Activated CD8-positive, alpha-beta memory T cell treated with anti-CD3 and anti-CD28 coated beads for 24 hours (primary cell): Measurements from ENCODE around the gene ZNF586.
"Not testable (repeated sequence)": the region's sequence is repeated elsewhere in the genome, so short reads cannot be mapped to it uniquely, and the experiment has no call there.

ENCODE experiments used
- DNase-seq: peaks from one replicate; pipeline ENCODE4 v3.0.0-alpha.2; 2020

The ZNF586 gene

DNA sequence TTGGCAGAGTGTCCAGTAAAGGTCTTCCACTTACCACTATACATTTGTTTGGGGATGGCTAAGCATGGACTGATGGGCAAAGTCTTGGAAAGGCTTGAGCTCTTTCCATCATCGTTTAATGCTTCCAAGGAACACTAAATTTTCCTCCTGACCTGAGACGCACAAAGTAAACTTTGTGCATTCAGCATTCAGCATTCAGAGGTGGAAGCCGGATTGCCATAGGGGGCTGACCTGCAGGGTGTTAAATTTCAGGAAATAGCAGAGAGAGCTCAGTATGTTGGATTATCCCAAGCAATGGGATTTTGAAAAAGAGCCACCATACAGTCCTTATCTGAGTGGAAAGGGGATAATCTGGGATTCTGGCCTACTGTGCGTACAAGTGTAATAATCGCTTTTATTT is 31.2 kb downstream of the ZNF586 start:
- no peak for DNase-seq

GRCh38 chr19:57802269-57802668 is 32.8 kb downstream of the ZNF586 start:
- no peak for DNase-seq

DNA sequence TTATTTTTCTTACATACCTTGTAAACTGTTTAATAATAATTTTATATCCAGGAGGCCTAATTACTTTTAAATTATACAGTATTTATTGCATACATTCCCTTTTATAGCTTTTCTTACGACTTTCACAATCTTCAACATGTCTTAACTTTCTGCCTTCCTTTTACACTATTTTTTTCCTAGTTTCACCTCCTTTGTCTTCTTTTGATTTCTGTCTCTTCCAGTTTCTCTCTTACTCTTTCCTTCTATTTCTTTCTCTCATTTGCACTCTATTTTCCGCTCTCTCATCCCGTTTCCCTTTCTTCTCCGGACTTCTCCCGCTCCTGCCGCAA is 33.8 kb downstream of the ZNF586 start:
- no peak for DNase-seq

DNA sequence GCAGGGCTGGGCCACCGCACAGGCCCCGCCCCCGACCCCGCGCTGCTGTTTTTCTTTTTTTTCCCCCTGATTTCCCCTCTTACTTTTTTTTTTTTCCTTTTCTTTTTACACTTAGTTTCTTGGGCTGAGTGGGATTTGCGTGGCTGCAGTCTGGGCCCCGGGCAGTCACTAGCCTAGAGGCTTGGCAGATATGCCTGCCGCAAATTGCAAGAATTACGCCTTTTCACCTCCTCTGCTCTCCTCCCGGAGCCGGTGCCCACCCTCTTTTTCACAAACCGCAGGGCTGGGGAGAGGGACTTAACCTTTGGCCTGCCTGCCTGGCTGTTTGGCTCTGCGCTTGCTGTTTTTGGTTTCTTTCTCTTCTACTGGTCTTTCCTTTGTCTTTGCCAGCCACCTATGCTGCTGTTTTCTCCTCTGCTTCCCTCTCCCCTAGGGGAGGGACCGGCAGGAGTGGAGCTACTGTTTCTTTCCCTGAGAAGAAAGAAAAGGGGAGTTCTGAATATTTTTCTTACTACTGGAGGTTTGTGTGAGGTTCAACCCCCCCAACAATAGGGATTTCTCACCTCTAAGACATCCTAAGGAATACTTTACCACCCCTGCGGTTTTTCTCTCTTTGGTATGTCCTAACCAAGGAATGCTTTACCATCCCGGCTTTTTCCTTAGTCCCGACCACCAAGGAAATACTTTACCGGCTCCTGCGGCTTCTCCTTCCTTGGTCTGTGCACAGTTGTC is 34.3 kb downstream of the ZNF586 start:
- no peak for DNase-seq

- no peak for DNase-seq
Measured at GRCh38 chr19:57807541-57807940, 38.1 kb downstream of the ZNF586 start.

DNA sequence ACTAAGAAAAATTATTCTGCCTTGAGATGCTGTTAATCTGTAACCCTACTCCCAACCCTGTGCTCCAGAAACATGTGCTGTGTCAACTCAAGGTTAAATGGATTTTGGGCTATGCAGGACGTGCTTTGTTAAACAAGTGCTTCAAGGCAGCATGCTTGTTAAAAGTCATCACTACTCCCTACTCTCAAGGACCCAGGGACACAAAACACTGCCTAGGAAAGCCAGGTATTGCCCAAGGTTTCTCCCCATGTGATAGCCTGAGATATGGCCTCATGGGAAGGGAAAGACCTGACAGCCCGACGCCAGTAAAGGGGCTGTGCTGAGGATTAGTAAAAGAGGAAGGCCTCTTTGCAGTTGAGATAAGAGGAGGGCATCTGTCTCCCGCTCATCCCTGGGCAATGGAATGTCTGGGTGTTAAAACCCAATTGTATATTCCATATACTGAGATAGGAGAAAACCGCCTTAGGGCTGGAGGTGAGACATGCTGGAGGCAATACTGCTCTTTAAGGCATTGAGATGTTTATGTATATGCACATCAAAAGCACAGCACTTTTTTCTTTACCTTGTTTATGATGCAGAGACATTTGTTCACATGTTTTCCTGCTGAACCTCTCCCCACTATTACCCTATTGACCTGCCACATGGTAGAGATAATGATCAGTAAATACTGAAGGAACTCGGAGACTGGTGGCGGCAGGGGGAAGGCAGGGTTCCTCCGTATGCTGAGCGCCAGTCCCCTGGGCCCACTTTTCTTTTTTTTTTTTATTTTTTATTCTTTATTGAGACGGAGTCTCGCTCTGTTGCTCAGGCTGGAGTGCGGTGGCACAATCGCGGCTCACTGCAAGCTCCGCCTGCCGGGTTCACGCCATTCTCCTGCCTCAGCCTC is 41.2 kb downstream of the ZNF586 start:
- DNase-seq: not testable (repeated sequence)

DNA sequence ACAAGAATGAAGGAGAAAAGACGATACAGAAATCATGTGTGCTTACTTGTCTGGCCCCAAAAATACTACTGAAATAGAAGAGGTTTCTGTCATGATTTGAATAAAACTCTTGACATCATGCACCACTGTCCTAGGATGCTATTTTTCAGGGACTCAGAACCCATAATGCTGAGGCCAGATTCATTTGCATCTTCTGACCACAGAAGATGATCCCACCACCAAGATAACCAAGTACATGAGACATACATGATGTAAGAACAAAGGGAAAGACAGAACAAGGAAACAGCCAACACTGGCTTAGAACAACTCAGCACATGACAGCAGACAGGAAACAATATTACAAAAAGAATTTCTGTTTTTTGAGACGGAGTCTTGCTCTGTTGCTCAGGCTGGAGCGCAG is 42.8 kb downstream of the ZNF586 start:
- DNase-seq: no peak

GRCh38 chr19:57812975-57813820 is 43.7 kb downstream of the ZNF586 start:
- DNase-seq: not testable (repeated sequence)

GRCh38 chr19:57813919-57814504 is 44.5 kb downstream of the ZNF586 start:
- no peak for DNase-seq

DNA sequence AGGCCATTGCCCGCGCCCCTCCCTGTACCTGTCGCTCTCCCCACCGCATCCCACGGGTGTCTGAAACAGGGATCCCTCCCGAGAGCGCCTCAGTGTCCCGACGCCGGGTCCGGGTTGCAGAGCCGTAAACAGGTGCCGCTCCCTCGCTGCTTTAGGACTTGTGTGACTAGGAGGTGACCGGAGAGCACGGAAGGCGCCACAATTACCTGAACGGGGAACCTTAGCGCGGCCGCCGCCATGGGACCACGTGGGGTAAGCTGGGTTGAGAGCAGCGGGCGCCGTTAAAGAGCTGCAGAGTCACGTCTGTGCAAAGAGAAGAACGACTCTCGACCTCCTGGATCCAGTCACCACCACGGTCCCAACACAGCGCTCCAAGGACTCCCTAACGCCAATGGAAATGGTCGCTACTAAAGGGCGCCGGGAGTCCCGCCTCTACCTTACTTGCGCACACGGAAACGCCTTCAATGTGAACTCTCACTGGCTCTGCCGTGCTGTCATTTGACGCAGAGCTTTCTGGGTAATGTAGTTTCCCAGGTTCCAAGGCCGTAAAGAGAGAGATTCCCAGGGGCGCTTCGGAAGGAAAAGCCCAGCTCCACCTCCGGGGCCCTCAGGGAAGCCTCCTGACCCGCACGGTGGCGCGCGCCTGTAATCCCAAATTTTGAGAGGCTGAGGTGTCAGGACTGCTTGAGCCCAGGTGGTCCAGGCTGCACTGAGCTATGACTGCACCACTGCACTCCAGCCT is 45.2 kb downstream of the ZNF586 start, which contains the start of gene ZNF552:
TSS of gene ZNF552 (minus strand) at position 409 of the 742 bp plus-strand sequence. CDS start at position 239, 170 bp downstream.
- peak; percentile 86 for DNase-seq

GRCh38 chr19:57815247-57816075 is 46.0 kb downstream of the ZNF586 start:
- no peak for DNase-seq

GRCh38 chr19:57816652-57817051 is 47.2 kb downstream of the ZNF586 start:
- DNase-seq: no peak

GRCh38 chr19:57817976-57818375 is 48.5 kb downstream of the ZNF586 start:
- DNase-seq: no peak

- DNase-seq: no peak
Measured at GRCh38 chr19:57818378-57818777, 48.9 kb downstream of the ZNF586 start.

GRCh38 chr19:57819475-57820148 is 50.1 kb downstream of the ZNF586 start:
- DNase-seq: peak; percentile 86

DNA sequence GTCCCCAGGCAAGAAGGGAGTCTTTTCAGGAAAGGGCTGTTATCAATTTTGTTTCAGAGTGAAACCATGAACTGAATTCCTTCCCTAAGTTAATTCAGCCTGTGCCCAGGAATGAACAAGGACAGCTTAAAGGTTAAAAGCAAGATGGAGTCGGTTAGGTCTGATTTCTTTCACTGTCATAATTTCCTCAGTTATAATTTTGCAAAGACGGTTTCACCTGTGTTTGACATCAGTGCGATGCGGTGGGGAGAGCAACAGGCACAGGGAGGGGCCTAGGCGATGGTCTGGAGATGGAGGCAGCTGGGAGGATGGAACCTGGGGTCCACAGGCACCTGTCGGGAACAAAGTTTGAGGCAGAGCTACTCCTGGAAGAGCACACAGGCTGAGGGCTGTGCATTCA is 51.1 kb downstream of the ZNF586 start:
- DNase-seq: no peak

- not testable (repeated sequence) for DNase-seq
Measured at GRCh38 chr19:57821095-57821494, 51.6 kb downstream of the ZNF586 start.

GRCh38 chr19:57821501-57821900 is 52.0 kb downstream of the ZNF586 start:
- DNase-seq: not testable (repeated sequence)

DNA sequence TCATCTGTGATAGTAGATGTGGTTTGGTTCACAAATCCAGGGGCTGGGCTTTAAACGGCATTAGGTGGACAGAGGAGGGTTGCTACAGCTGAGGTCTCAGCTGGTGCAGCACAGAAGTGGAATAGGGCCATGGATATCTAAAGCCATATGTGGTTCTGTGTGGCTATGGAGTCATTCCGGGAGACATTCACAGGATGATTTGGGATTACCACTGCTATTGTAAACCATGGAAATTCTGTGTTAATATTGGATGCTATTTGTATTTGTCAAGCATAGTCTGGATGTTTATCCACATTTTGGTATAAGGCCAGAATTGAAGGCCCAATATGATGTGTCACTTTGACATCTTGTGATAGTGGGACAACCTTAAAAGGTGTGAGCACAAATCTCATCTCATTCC is 53.7 kb downstream of the ZNF586 start:
- DNase-seq: not testable (repeated sequence)

DNA sequence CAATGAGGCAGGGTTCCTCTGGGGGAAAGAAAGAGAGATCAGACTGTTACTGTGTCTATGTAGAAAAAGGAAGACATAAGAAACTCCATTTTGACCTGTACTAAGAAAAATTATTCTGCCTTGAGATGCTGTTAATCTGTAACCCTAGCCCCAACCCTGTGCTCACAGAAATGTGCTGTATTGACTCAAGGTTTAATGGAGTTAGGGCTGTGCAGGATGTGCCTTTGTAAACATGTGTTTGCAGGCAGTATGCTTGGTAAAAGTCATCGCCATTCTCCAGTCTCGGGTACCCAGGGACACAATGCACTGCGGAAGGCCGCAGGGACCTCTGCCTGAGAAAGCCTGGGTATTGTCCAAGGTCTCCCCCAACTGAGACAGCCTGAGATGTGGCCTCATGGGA is 54.1 kb downstream of the ZNF586 start:
- not testable (repeated sequence) for DNase-seq
